HG02571 (cell line): ENCODE data around the gene CADPS2.

Source experiments
- ATAC-seq: cut with Tn5 transposase; IDR thresholded peaks from one replicate; pipeline ENCODE4 v1.9.1; 2021; ENCODE audit warnings: mild to moderate bottlenecking, moderate library complexity; ENCODE audit not compliant: unreplicated experiment

CADPS2 gene

GRCh38 chr7:122465296-122465695 lies 421.0 kb downstream of the CADPS2 start:
- ATAC-seq: no peak

- no peak for ATAC-seq
Observed at GRCh38 chr7:122463631-122464030, 422.6 kb downstream of the CADPS2 start.

- ATAC-seq: no peak
Observed at GRCh38 chr7:122460936-122461335, 425.3 kb downstream of the CADPS2 start.

GRCh38 chr7:122457969-122458368 lies 428.3 kb downstream of the CADPS2 start:
- no peak for ATAC-seq

- ATAC-seq: no peak
Observed at GRCh38 chr7:122457325-122457724, 428.9 kb downstream of the CADPS2 start.

- ATAC-seq: no peak
Observed at GRCh38 chr7:122454776-122455507, 431.3 kb downstream of the CADPS2 start.

- no peak for ATAC-seq
Observed at GRCh38 chr7:122453432-122453831, 432.8 kb downstream of the CADPS2 start.

GRCh38 chr7:122448893-122449589 lies 437.2 kb downstream of the CADPS2 start:
- no peak for ATAC-seq

GRCh38 chr7:122442929-122443328 lies 443.3 kb downstream of the CADPS2 start:
- ATAC-seq: no peak

- no peak for ATAC-seq
Observed at GRCh38 chr7:122438492-122438891, 447.8 kb downstream of the CADPS2 start.

GRCh38 chr7:122438006-122438405 lies 448.3 kb downstream of the CADPS2 start:
- ATAC-seq: no peak

- ATAC-seq: no peak
Observed at GRCh38 chr7:122433765-122434164, 452.5 kb downstream of the CADPS2 start.

GRCh38 chr7:122430710-122431109 lies 455.6 kb downstream of the CADPS2 start:
- no peak for ATAC-seq

GRCh38 chr7:122429926-122430325 lies 456.3 kb downstream of the CADPS2 start:
- no peak for ATAC-seq

- ATAC-seq: no peak
Observed at GRCh38 chr7:122425731-122426130, 460.5 kb downstream of the CADPS2 start.

GRCh38 chr7:122423591-122423990 lies 462.7 kb downstream of the CADPS2 start:
- ATAC-seq: no peak

- no peak for ATAC-seq
Observed at GRCh38 chr7:122416336-122416735, 469.9 kb downstream of the CADPS2 start.

- no peak for ATAC-seq
Observed at GRCh38 chr7:122415510-122415909, 470.8 kb downstream of the CADPS2 start.

- no peak for ATAC-seq
Observed at GRCh38 chr7:122413339-122413738, 472.9 kb downstream of the CADPS2 start.

- ATAC-seq: no peak
Observed at GRCh38 chr7:122412883-122413282, 473.4 kb downstream of the CADPS2 start.

GRCh38 chr7:122412441-122412840 lies 473.8 kb downstream of the CADPS2 start:
- no peak for ATAC-seq

- ATAC-seq: no peak
Observed at GRCh38 chr7:122407195-122407594, 479.1 kb downstream of the CADPS2 start.
